ENCODE results near the gene VPS13D. TPM values are rescaled to one million over a fixed set of nuclear protein-coding genes. Genes with fewer than 3 reads are reported as not detected.
"Not testable (repeated sequence)": the region's sequence is repeated elsewhere in the genome, so short reads cannot be mapped to it uniquely, and the experiment has no call there.

VPS13D gene
- polyA plus RNA-seq, 3 donors, result 26.8 to 31.3 (median 27.1) TPM

- no peak for DNase-seq
Observed at GRCh38 chr1:12197483-12197880, 32.3 kb upstream of the VPS13D start.

DNA sequence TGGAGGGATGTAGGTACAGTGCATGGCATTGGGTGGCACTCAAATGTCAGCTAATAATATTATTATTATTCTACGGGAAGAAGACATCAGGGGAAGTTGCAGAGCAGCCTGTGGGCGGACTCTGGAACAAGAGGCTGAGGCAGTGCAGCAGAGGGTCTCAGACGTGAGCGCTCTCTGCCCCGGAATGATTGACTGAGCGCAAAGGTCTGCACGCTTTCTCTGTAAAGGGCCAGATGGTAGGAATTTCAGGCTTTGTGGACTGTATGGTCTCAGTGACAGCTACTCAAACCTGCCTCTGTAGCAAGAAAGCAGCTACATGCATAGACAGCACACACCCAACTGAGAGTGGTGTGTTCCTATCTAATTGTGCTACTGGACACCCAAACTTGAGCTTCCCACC lies 29.6 kb upstream of the VPS13D start:
- DNase-seq, result no peak

- DNase-seq, result no peak
Observed at GRCh38 chr1:12201352-12202189, 28.3 kb upstream of the VPS13D start.

- DNase-seq, result no peak
Observed at GRCh38 chr1:12202190-12202497, 27.7 kb upstream of the VPS13D start.

DNA sequence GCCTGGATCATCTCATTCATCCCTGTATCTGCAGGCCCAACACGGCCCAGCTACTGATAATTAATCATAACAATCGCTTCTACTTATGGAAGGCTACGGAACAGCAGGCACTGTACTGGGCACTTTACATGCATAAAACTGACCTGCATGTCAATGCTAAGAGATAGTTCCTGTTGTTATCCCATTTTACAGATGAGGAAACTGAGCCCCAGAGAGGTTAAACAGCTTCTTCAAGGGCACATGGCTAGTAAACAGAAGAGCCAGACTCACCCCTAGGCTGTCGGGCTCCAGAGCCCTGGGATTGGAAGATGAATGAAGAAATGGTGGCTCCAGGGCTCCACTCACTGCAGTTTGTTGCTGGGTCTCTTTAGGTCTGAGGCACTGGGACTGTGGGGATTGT lies 27.3 kb upstream of the VPS13D start:
- DNase-seq, result no peak

GRCh38 chr1:12203216-12204007 lies 26.4 kb upstream of the VPS13D start:
- no peak for DNase-seq

- DNase-seq, result no peak
Observed at GRCh38 chr1:12204140-12204539, 25.7 kb upstream of the VPS13D start.

DNA sequence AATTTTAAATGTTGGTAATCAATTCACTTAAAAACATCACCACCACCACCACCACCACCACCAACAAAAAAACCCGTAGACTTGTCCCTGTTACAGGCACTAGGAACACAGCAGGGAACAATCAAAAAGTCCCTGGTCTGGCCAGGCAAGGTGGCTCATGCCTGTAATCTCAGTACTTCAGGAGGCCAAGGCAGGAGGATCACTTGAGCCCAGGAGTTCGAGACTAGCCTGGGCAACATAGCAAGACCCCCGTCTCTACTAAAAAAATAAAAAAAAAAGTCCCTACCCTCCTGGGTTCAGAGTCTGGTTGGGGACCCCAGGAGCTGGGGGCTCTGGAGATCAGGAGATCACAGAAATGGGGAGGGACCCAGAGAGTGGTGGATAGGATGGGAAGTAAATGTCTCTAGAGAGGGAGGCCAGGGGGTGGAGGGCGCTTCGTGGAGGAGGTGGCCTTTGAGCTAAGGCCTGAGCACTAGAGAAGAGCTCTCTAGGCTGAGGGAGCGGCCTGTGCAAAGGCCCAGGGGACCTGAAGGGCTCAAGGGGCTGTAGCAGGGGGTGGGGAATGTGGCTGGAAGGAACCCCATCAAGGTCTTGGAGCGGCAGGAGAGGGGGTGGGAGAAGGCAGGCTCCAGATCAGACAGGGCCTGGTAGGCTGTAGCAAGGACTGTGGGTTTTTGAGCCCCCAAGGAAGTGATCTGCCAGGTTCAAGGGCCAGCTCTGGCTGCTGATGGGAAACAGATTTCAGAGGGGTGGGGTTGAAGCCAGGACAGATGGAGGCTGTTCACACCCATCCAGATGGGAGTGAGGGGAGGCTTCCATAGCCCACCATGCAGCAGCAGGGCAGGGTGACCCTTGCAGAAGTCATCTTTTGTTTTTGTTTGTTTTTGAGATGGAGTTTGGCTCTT lies 24.8 kb upstream of the VPS13D start:
- DNase-seq, result no peak

- DNase-seq, result no peak
Observed at GRCh38 chr1:12206238-12206637, 23.6 kb upstream of the VPS13D start.

GRCh38 chr1:12206792-12207424 lies 22.9 kb upstream of the VPS13D start:
- no peak for DNase-seq

- DNase-seq, result no peak
Observed at GRCh38 chr1:12208271-12208670, 21.6 kb upstream of the VPS13D start.

DNA sequence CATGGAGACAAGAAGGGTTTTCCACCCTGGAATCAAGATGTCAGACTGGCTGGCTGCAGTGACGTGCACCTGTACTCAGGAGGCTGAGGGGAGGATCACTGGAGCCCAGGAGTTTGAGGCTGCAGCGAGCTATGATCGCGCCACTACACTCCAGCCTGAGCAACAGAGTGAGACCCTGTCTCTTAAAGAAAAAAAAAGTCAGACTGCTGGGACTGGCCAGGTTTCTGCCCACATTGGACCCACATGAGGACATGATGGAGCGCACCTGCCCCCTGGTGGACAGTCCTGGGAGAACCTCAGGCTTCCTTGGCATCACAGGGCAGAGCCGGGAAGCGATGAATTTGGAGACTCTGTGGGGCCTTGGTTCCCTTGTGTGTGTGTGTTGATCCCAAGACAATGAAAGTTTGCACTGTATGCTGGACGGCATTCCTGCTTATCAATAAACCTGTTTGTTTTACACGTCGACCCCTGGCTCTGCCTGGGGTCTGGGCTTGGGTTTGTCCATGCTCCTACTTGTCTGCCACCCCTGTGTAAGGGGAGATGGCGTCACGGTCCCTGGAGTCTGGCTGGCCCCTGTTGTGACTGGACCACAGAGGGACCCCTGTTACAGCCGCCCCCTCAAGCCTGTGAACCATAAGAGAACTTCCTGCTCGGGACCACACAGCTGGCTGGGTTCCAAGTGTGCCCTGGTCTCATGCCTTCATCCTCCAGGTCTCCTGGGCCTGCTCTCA lies 20.9 kb upstream of the VPS13D start:
- DNase-seq, result peak; percentile 83

DNA sequence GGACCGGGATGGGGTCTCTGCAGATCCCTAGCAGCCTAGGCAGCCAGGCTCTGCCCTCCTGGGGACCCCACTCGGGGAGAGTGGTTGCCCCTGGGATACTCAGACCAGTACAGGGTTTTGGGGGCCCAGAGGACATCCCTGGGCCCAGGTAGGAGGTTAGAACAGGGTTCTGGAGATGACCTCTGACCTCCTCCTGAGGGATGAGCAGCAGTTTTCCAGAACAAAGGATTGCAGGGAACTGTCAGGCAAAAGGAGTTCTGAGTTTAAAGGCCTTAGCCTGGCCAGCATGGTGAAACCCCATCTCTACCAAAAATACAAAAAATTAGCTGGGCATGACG lies 20.4 kb upstream of the VPS13D start:
- DNase-seq, result no peak

GRCh38 chr1:12215118-12215961 lies 14.5 kb upstream of the VPS13D start:
- no peak for DNase-seq

- no peak for DNase-seq
Observed at GRCh38 chr1:12219800-12220199, 10.0 kb upstream of the VPS13D start.

GRCh38 chr1:12220890-12221289 lies 8.9 kb upstream of the VPS13D start:
- no peak for DNase-seq

DNA sequence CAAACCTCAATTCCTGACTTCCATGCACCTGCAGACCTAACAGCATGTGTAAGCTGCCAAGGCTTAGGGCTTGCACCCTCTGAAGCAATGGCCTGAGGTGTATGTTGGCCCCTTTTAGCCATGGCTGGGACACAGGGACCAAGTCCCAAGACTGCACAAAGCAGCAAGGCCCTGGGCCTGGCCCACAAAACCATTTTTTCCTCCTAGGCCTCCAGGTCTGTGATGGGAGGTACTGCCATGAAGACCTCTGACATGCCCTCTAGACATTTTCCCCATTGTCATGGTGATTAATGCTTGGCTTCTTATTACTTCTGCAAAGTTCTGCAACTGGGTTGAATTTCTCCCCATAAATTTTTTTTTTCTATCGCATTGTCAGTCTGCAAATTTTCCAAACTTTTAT lies 7.1 kb upstream of the VPS13D start:
- DNase-seq, result not testable (repeated sequence)

DNA sequence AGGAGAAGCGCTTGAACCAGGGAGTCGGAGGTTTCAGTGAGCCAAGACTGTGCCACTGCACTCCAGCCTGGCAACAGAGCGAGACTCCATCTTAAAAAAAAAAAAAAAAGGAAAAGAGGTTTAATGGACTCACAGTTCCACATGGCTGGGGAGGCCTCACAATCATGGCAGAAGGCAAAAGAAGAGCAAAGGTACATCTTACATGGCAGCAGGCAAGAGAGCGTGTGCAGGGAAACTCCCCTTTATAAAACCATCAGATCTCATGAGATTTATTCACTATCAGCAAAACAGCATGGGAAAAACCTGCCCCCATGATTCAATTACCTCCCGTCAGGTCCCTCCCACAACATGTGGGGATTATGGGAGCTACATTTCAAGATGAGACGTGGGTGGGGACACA lies 5.7 kb upstream of the VPS13D start:
- DNase-seq, result not testable (repeated sequence)

DNA sequence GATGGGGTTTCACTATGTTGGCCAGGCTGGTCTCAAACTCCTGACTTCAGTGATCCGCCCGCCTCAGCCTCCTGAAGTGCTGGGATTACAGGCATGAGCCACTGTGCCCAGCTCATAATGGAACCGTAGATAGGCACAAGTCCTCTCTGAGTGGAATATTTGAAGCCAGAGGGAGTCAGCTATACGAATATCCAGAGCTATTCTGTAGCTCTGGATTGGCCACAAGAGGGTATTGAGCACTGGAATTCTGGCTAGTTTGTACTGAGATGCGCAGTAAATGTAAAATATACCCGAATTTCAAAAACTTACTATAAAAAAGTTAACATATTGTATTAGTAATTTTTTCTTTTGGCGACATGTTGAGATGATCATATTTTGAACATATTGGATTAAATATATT lies 851 bp upstream of the VPS13D start:
- no peak for DNase-seq

- DNase-seq, result no peak
Observed at GRCh38 chr1:12229386-12229834, 420 bp upstream of the VPS13D start.

Measured in renal pelvis (tissue), 4 donors.